Measurements from ENCODE around the gene RRAGB.
A peak's percentile ranks its signal among the peaks of the same experiment; 100 is the strongest.

Gene RRAGB

DNA sequence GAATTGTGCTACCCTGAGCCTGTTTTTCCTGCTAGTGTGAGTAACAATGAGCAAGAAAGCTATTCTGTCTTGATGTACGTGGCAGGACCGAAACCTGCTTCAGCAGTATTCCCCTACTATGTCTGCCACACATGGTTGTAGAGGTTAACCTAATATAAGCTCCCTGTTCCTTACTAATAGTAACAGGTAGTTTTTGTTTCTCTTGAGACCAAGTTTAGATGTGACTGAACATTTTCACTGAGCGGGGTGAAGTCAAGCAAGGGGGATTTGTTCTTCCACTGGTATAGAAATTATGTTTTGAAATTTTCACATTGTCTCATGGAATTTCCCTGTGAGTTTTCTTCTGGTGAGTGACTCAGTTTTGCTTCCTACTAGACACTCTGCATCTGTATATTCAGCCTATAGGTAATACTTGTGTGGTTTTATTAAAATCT is 37.3 kb downstream of the RRAGB start:
- H3K4me2 ChIP-seq (ENCODE audit: low read depth, low read length): no peak overlapping the region
- H3F3A ChIP-seq (ENCODE audit: insufficient read depth, low read length): no peaks in the 10 kb centered on the region
- H3K9me3 ChIP-seq (replicated peaks; ENCODE audit: insufficient read depth, low read length): no peaks in the 10 kb centered on the region
- TF ChIP-seq EZH2phosphoT487 (IDR thresholded peaks at IDR 0.05; ENCODE audit: low read length) (no peak), EZH2 (optimal IDR thresholded peaks at IDR 0.05; ENCODE audit: low read depth, low read length) (no peak)
- TF ChIP-seq, protein P1, sequence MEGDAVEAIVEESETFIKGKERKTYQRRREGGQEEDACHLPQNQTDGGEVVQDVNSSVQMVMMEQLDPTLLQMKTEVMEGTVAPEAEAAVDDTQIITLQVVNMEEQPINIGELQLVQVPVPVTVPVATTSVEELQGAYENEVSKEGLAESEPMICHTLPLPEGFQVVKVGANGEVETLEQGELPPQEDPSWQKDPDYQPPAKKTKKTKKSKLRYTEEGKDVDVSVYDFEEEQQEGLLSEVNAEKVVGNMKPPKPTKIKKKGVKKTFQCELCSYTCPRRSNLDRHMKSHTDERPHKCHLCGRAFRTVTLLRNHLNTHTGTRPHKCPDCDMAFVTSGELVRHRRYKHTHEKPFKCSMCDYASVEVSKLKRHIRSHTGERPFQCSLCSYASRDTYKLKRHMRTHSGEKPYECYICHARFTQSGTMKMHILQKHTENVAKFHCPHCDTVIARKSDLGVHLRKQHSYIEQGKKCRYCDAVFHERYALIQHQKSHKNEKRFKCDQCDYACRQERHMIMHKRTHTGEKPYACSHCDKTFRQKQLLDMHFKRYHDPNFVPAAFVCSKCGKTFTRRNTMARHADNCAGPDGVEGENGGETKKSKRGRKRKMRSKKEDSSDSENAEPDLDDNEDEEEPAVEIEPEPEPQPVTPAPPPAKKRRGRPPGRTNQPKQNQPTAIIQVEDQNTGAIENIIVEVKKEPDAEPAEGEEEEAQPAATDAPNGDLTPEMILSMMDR (IDR thresholded peaks at IDR 0.05; ENCODE audit: low read length): no peak
- H4K20me1 ChIP-seq (ENCODE audit: insufficient read depth, low read length): no peaks in the 10 kb centered on the region
- H3K4me1 ChIP-seq (ENCODE audit: low read length): no peaks in the 10 kb centered on the region
- H3K9me2 ChIP-seq (replicated peaks; ENCODE audit: insufficient read depth, low read length): no peaks in the 10 kb centered on the region
- no peak overlapping the region for H3K9ac ChIP-seq (ENCODE audit: low read length)
- no peak overlapping the region for H2AFZ ChIP-seq (ENCODE audit: low read length)
- H3K36me3 ChIP-seq (replicated peaks; ENCODE audit: insufficient read depth, low read length): no peaks in the 10 kb centered on the region
- no peak overlapping the region for H3K27ac ChIP-seq (ENCODE audit: low read length)
- H3K27me3 ChIP-seq (replicated peaks; ENCODE audit: insufficient read depth, low read length): no peaks in the 10 kb centered on the region
- no peak overlapping the region for H3K4me3 ChIP-seq (ENCODE audit: low read length)
- H3K79me2 ChIP-seq (ENCODE audit: low read length): no peaks in the 10 kb centered on the region
- DNase-seq: peak; percentile 8

GRCh38 chrX:55758033-55758432 is 40.5 kb downstream of the RRAGB start:
- no peaks in the 10 kb centered on the region for H3K27me3 ChIP-seq (replicated peaks; ENCODE audit: insufficient read depth, low read length)
- no peaks in the 10 kb centered on the region for H3K36me3 ChIP-seq (replicated peaks; ENCODE audit: insufficient read depth, low read length)
- DNase-seq: no peak
- no peak for TF ChIP-seq EZH2phosphoT487 (IDR thresholded peaks at IDR 0.05; ENCODE audit: low read length)
- no peak for TF ChIP-seq EZH2 (optimal IDR thresholded peaks at IDR 0.05; ENCODE audit: low read depth, low read length)
- TF ChIP-seq, protein P1 (IDR thresholded peaks at IDR 0.05; ENCODE audit: low read length): no peak
- H3K4me1 ChIP-seq (ENCODE audit: low read length): no peaks in the 10 kb centered on the region
- no peaks in the 10 kb centered on the region for H3K79me2 ChIP-seq (ENCODE audit: low read length)
- no peaks in the 10 kb centered on the region for H3K9me3 ChIP-seq (replicated peaks; ENCODE audit: insufficient read depth, low read length)
- no peak overlapping the region for H3K4me3 ChIP-seq (ENCODE audit: low read length)
- H3K9me2 ChIP-seq (replicated peaks; ENCODE audit: insufficient read depth, low read length): no peaks in the 10 kb centered on the region
- H3K9ac ChIP-seq (ENCODE audit: low read length): no peak overlapping the region
- H3K4me2 ChIP-seq (ENCODE audit: low read depth, low read length): no peak overlapping the region
- no peaks in the 10 kb centered on the region for H3F3A ChIP-seq (ENCODE audit: insufficient read depth, low read length)
- H4K20me1 ChIP-seq (ENCODE audit: insufficient read depth, low read length): no peaks in the 10 kb centered on the region
- H3K27ac ChIP-seq (ENCODE audit: low read length): no peak overlapping the region
- H2AFZ ChIP-seq (ENCODE audit: low read length): no peak overlapping the region

DNA sequence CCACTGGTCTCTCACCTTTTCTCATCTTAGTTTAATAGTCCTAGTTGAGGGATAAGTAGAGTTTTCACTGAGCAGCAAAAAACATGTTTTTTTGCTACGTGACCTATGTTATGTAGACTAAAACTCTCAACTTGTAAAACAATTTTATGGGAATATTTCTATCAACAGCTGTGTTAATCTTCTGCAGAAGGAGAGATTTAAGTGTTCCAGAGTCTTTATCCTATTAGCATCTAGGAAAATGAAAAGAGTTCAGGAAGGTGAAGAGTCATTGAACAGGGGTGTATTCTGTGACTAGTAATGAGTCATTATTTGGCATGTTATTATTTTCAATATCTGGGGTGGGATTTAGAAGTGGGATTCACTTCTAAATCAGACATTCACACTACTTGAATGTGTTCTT is 41.9 kb downstream of the RRAGB start:
- DNase-seq: no peak
- Histone ChIP-seq H3K79me2 (ENCODE audit: low read length) (no peaks in the 10 kb centered on the region), H3K9ac (ENCODE audit: low read length) (no peak overlapping the region), H3K4me2 (ENCODE audit: low read depth, low read length) (no peak overlapping the region), H2AFZ (ENCODE audit: low read length) (no peak overlapping the region), H3K36me3 (replicated peaks; ENCODE audit: insufficient read depth, low read length) (no peaks in the 10 kb centered on the region), H3K27me3 (replicated peaks; ENCODE audit: insufficient read depth, low read length) (no peaks in the 10 kb centered on the region), H3K4me1 (ENCODE audit: low read length) (no peaks in the 10 kb centered on the region), H3K9me3 (replicated peaks; ENCODE audit: insufficient read depth, low read length) (no peaks in the 10 kb centered on the region), H3K9me2 (replicated peaks; ENCODE audit: insufficient read depth, low read length) (no peaks in the 10 kb centered on the region), H3K27ac (ENCODE audit: low read length) (no peak overlapping the region), H4K20me1 (ENCODE audit: insufficient read depth, low read length) (no peaks in the 10 kb centered on the region), H3F3A (ENCODE audit: insufficient read depth, low read length) (no peaks in the 10 kb centered on the region), H3K4me3 (ENCODE audit: low read length) (no peak overlapping the region)
- TF ChIP-seq, protein P1 (IDR thresholded peaks at IDR 0.05; ENCODE audit: low read length): no peak
- no peak for TF ChIP-seq EZH2phosphoT487 (IDR thresholded peaks at IDR 0.05; ENCODE audit: low read length)
- no peak for TF ChIP-seq EZH2 (optimal IDR thresholded peaks at IDR 0.05; ENCODE audit: low read depth, low read length)
